ENCODE data around the gene NIFK. TPM values are rescaled to one million over a fixed set of nuclear protein-coding genes. Genes with fewer than 3 reads are reported as not detected.

NIFK gene
- total RNA-seq, 2 donors from 2014 or later = 57.7 to 66.6 TPM

DNA sequence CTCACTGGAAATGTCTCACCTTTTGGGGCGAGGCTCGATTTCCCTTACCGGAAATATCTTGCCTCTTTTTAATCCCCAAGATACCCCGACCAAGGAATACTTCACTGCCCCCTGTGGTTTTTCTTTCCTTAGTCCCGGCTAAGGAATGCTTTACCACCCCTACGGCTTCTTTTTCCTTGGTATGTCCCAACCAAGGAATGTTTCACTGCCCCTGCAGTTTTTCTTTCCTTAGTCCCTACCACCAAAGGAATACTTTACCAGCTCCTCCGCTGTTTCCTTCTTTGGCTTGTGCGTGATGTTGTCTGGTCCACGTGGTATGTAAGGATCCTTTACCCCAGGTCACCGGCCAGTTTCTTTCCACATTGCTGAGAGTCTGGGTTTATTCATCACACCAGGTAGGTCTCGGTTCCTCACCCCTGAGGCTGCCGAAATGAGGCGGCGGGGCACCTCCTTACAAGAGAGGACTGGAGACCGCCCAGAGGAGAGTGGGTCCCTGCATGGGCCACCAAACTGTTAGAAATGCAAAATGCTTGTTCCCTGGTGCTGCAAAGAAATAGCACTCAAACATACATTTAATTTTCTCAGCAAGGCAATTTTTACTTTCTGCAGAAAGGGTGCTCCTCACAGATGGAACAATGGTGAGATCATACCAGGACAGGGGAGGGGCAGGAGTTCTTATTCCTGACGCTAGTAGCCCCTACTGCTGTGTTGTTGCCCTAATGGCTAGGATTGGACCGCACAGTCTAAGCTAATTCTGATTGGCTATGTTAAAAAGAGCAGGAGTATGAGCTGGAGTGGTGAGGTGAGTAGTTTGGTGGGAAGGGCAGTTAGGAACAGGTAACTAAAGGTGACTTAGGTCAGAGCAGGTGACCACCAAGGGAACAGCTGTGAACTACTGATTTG, 54.0 kb downstream of the NIFK start:
- Histone ChIP-seq H3K27ac (no peak overlapping the region), H3K36me3 (no peaks in the 10 kb centered on the region), H3K9me3 (no peaks in the 10 kb centered on the region), H3K27me3 (replicated peaks; ENCODE audit: insufficient read depth) (no peaks in the 10 kb centered on the region), H3K4me1 (replicated peaks) (no peaks in the 10 kb centered on the region), H3K4me3 (no peak overlapping the region)
- intact Hi-C loops (cut with DNase I) = no loop called here
- no peak for DNase-seq (ENCODE audit: low spot score)
- 91% methylated on average over 17 of the region's 17 CpGs for WGBS
- TF ChIP-seq POLR2AphosphoS5 (IDR thresholded peaks at IDR 0.05) (no peak), POLR2A (IDR thresholded peaks at IDR 0.05) (no peak)
- TF ChIP-seq, protein P1, sequence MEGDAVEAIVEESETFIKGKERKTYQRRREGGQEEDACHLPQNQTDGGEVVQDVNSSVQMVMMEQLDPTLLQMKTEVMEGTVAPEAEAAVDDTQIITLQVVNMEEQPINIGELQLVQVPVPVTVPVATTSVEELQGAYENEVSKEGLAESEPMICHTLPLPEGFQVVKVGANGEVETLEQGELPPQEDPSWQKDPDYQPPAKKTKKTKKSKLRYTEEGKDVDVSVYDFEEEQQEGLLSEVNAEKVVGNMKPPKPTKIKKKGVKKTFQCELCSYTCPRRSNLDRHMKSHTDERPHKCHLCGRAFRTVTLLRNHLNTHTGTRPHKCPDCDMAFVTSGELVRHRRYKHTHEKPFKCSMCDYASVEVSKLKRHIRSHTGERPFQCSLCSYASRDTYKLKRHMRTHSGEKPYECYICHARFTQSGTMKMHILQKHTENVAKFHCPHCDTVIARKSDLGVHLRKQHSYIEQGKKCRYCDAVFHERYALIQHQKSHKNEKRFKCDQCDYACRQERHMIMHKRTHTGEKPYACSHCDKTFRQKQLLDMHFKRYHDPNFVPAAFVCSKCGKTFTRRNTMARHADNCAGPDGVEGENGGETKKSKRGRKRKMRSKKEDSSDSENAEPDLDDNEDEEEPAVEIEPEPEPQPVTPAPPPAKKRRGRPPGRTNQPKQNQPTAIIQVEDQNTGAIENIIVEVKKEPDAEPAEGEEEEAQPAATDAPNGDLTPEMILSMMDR (IDR thresholded peaks at IDR 0.05) = no peak

DNA sequence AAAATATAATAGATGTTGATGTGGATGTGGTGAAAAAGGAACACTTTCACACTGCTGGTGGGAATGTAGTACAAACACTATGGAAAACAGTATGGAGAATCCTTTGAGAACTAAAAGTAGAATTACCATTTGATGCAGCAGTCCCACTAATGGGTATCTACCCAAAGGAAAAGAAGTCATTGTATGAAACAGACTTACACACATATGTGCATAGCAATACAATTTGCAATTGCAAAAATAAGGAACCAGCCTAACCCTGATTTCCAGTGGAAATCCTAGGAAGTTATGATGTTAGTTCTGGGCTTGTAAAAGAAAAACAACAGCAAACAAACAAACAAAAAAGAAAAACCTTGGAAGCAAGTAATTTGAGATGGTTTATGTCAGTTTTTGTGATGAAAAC, 58.8 kb downstream of the NIFK start:
- no peak overlapping the region for H3K4me3 ChIP-seq
- H3K27ac ChIP-seq = no peak overlapping the region
- no peaks in the 10 kb centered on the region for H3K27me3 ChIP-seq (replicated peaks; ENCODE audit: insufficient read depth)
- no peak for DNase-seq (ENCODE audit: low spot score)
- no peaks in the 10 kb centered on the region for H3K36me3 ChIP-seq
- no peaks in the 10 kb centered on the region for H3K4me1 ChIP-seq (replicated peaks)
- no peaks in the 10 kb centered on the region for H3K9me3 ChIP-seq
- no peak for TF ChIP-seq POLR2A (IDR thresholded peaks at IDR 0.05)
- TF ChIP-seq, protein P1 (IDR thresholded peaks at IDR 0.05) = no peak
- no peak for TF ChIP-seq POLR2AphosphoS5 (IDR thresholded peaks at IDR 0.05)
- intact Hi-C loops (cut with DNase I) = no loop called here

Other genes with a start within 250 kb of the NIFK start
- gene RNU4ATAC, start 206.0 kb downstream of the NIFK start, total RNA-seq = not detected
- 10 to 100 TPM; 44.4 to 90.2 TPM for gene CLASP1, start 87.4 kb downstream of the NIFK start, total RNA-seq
- 10 to 100 TPM; 35.3 to 58.7 TPM for gene TSN, start 18.8 kb upstream of the NIFK start, total RNA-seq